Liver (tissue), 9 donors: ENCODE measurements around the gene MRPS9. TPM values are rescaled to one million over a fixed set of nuclear protein-coding genes. Genes with fewer than 3 reads are reported as not detected.
A peak's percentile ranks its signal among the peaks of the same experiment; 100 is the strongest.

Experiments used
- DNase-seq: peaks from one replicate; pipeline ENCODE4 v3.0.0-alpha.2; 2017; ENCODE audit warnings: low spot score
- H3K27ac ChIP-seq, 2 donors: one replicate each; pipeline ENCODE4 v1.7.0; 2013; ENCODE audit warnings: inconsistent platforms in 2 of 2, low read length in 2 of 2, control low read depth in 1 of 2, low read depth in 1 of 2, mild to moderate bottlenecking in 1 of 2
- H3K27me3 ChIP-seq, 4 donors: one replicate each; pipeline versions ENCODE4 v1.6.1 to v1.7.0; 2013; ENCODE audit warnings: low read length in 3 of 4, inconsistent platforms in 1 of 4, mild to moderate bottlenecking in 1 of 4, moderate library complexity in 1 of 4; ENCODE audit not compliant: control insufficient read depth in 4 of 4, insufficient read depth in 4 of 4
- H3K36me3 ChIP-seq, 4 donors: one replicate each; pipeline versions ENCODE4 v1.6.1 to v1.7.0; 2013; ENCODE audit warnings: low read length in 3 of 4, mild to moderate bottlenecking in 3 of 4, low read depth in 1 of 4, moderate library complexity in 1 of 4; ENCODE audit not compliant: control insufficient read depth in 4 of 4, insufficient read depth in 3 of 4
- H3K4me1 ChIP-seq, 4 donors: one replicate each; pipeline versions ENCODE4 v1.6.1 to v1.7.0; 2013; ENCODE audit warnings: low read length in 3 of 4, mild to moderate bottlenecking in 3 of 4, moderate library complexity in 1 of 4; ENCODE audit not compliant: control insufficient read depth in 4 of 4, insufficient read depth in 4 of 4
- H3K4me3 ChIP-seq, 3 donors: one replicate each; pipeline versions ENCODE4 v1.6.1 to v1.7.0; 2013; ENCODE audit warnings: low read length in 3 of 3, control low read depth in 1 of 3, low read depth in 1 of 3, mild to moderate bottlenecking in 1 of 3
- H3K9ac ChIP-seq, 2 donors: one replicate each; pipeline ENCODE4 v1.7.0; 2013; ENCODE audit warnings: low read length in 2 of 2, mild to moderate bottlenecking in 2 of 2, moderate library complexity in 2 of 2, control low read depth in 1 of 2, low read depth in 1 of 2
- H3K9me3 ChIP-seq, 4 donors: one replicate each; pipeline versions ENCODE4 v1.6.1 to v1.7.0; 2013; ENCODE audit warnings: low read length in 3 of 4; ENCODE audit not compliant: control insufficient read depth in 4 of 4
- ATF3 ChIP-seq: IDR thresholded peaks from 2 replicates; pipeline ENCODE4 v1.6.1; 2016; ENCODE audit warnings: antibody characterized with exemption
- CTCF ChIP-seq: fragments of 150-350 bp; IDR thresholded peaks from 2 replicates; pipeline ENCODE4 v1.5.1; 2017; ENCODE audit warnings: improper control_type of control experiment, low read depth, low read length; ENCODE audit not compliant: missing input control
- EGR1 ChIP-seq, 2 donors: IDR thresholded peaks; 2 replicates each; pipeline ENCODE4 v1.6.1; 2016 to 2018; ENCODE audit warnings: antibody characterized with exemption in 2 of 2, low read depth in 2 of 2
- FOXA1 ChIP-seq: IDR thresholded peaks from 2 replicates; pipeline ENCODE4 v1.6.1; 2016; ENCODE audit warnings: antibody characterized with exemption
- FOXA2 ChIP-seq: IDR thresholded peaks from 2 replicates; pipeline ENCODE4 v1.6.1; 2016; ENCODE audit warnings: antibody characterized with exemption
- HNF4A ChIP-seq, 2 donors: conservative IDR thresholded peaks; 2 replicates each; pipeline ENCODE4 v1.6.1; 2016; ENCODE audit warnings: antibody characterized with exemption in 2 of 2, mild to moderate bottlenecking in 2 of 2
- HNF4G ChIP-seq: IDR thresholded peaks from 2 replicates; pipeline ENCODE4 v1.6.1; 2016; ENCODE audit warnings: antibody characterized with exemption
- JUND ChIP-seq, 2 donors: IDR thresholded peaks; 2 replicates each; pipeline ENCODE4 v1.6.1; 2016; ENCODE audit warnings: antibody characterized with exemption in 2 of 2
- MAX ChIP-seq: IDR thresholded peaks from 2 replicates; pipeline ENCODE4 v1.6.1; 2016; ENCODE audit warnings: antibody characterized with exemption
- NR2F2 ChIP-seq: IDR thresholded peaks from 2 replicates; pipeline ENCODE4 v1.6.1; 2016; ENCODE audit warnings: antibody characterized with exemption
- RAD21 ChIP-seq, 2 donors: IDR thresholded peaks; 2 replicates each; pipeline ENCODE4 v1.6.1; 2016; ENCODE audit warnings: antibody characterized with exemption in 2 of 2, mild to moderate bottlenecking in 2 of 2
- REST ChIP-seq: IDR thresholded peaks from 2 replicates; pipeline ENCODE4 v1.6.1; 2016; ENCODE audit warnings: antibody characterized with exemption, mild to moderate bottlenecking
- TAF1 ChIP-seq: conservative IDR thresholded peaks from 2 replicates; pipeline ENCODE4 v1.6.1; 2016; ENCODE audit warnings: antibody characterized with exemption, mild to moderate bottlenecking
- YY1 ChIP-seq: IDR thresholded peaks from 2 replicates; pipeline ENCODE4 v1.6.1; 2016; ENCODE audit warnings: antibody characterized with exemption, mild to moderate bottlenecking
- ZBTB33 ChIP-seq: IDR thresholded peaks from 2 replicates; pipeline ENCODE4 v1.6.1; 2016; ENCODE audit warnings: antibody characterized with exemption
- WGBS: extraction: QIAGEN DNeasy Blood & Tissue Kit; methylation state at CpG from one replicate; pipeline ENCODE4 v1.1.7; 2013; 5-methylcytosine and 5-hydroxymethylcytosine counted together
- polyA plus RNA-seq, 2 donors: library from polyadenylated mRNA; stranded (reverse) in 1 of 2; unstranded in 1 of 2; fragments of 200-250 nt in 1 of 2; fragments of >200 nt in 1 of 2; fragmentation: Nextera tagmentation in 1 of 2; extraction: Ambion mirVana in 1 of 2; gene quantifications; one replicate each; pipeline versions ENCODE4 v1.2.1 to v1.2.3, GENCODE V29; 2013 to 2015
- total RNA-seq, 2 donors: library from RNA; depleted of rRNA; stranded (reverse); fragments of >200 nt; gene quantifications; one replicate each; pipeline ENCODE4 v1.2.3, GENCODE V29; 2014
- donor health status: healthy.
- donor health status: healthy.
- donor health status: healthy.
- donor health status: healthy.
- donor health status: healthy.

Gene MRPS9
- total and polyA plus RNA-seq, 4 donors, result 11.5 to 27.7 (median 17.9) TPM

- peaks cover 0 to 4% (median 1%) of the 10 kb centered on the region in 4 donors for H3K4me1 ChIP-seq
- TF ChIP-seq NR2F2 (no peak), CTCF (peak; percentile 77), RAD21 (IDR thresholded peaks at IDR 0.05) (peak; percentile 93 to 94)
- no peak for DNase-seq
- no peaks in the 10 kb centered on the region for H3K36me3 ChIP-seq
- no peaks in the 10 kb centered on the region for H3K27me3 ChIP-seq
- no peak overlapping the region for H3K4me3 ChIP-seq
- no peaks in the 10 kb centered on the region for H3K9me3 ChIP-seq
- WGBS, result 28% methylated on average over 4 of the region's 4 CpGs
- no peak overlapping the region for H3K9ac ChIP-seq
- H3K27ac ChIP-seq, result no peak overlapping the region
These were observed 76.7 kb downstream of the MRPS9 start for GRCh38 chr2:105114551-105114950.

- H3K9ac ChIP-seq, result no peak overlapping the region
- no peaks in the 10 kb centered on the region for H3K9me3 ChIP-seq
- no peaks in the 10 kb centered on the region for H3K27me3 ChIP-seq
- TF ChIP-seq ATF3 (no peak), FOXA1 (no peak), NR2F2 (no peak), HNF4A (conservative IDR thresholded peaks at IDR 0.05) (peak in 1 of 2 donors; percentile 15), RAD21 (IDR thresholded peaks at IDR 0.05) (no peak), REST (no peak), EGR1 (IDR thresholded peaks at IDR 0.05; ENCODE audit: low read depth in 2 of 2) (no peak)
- DNase-seq, result no peak
- H3K36me3 ChIP-seq, result no peaks in the 10 kb centered on the region
- no peak overlapping the region for H3K4me3 ChIP-seq
- peaks cover 0 to 4% (median 1%) of the 10 kb centered on the region in 4 donors for H3K4me1 ChIP-seq
- 50% methylated on average over 5 of the region's 5 CpGs for WGBS
- H3K27ac ChIP-seq, result no peak overlapping the region
These were observed 78.5 kb downstream of the MRPS9 start for GRCh38 chr2:105116348-105116747.

GRCh38 chr2:105117565-105117964, 79.7 kb downstream of the MRPS9 start:
- WGBS, result 85% methylated on average over 6 of the region's 6 CpGs
- H3K36me3 ChIP-seq, result no peaks in the 10 kb centered on the region
- H3K4me3 ChIP-seq, result no peak overlapping the region
- no peaks in the 10 kb centered on the region for H3K27me3 ChIP-seq
- H3K9me3 ChIP-seq, result no peaks in the 10 kb centered on the region
- H3K4me1 ChIP-seq, result peaks cover 0 to 4% (median 1%) of the 10 kb centered on the region in 4 donors
- TF ChIP-seq ZBTB33 (no peak), NR2F2 (no peak), YY1 (no peak), REST (no peak), JUND (IDR thresholded peaks at IDR 0.05) (no peak), HNF4G (no peak), FOXA2 (no peak), EGR1 (IDR thresholded peaks at IDR 0.05; ENCODE audit: low read depth in 2 of 2) (no peak), MAX (no peak), TAF1 (no peak)
- no peak overlapping the region for H3K9ac ChIP-seq
- DNase-seq, result no peak
- H3K27ac ChIP-seq, result no peak overlapping the region
